ENCODE results near the gene AEBP1.
A peak's percentile ranks its signal among the peaks of the same experiment; 100 is the strongest.

Gene AEBP1

DNA sequence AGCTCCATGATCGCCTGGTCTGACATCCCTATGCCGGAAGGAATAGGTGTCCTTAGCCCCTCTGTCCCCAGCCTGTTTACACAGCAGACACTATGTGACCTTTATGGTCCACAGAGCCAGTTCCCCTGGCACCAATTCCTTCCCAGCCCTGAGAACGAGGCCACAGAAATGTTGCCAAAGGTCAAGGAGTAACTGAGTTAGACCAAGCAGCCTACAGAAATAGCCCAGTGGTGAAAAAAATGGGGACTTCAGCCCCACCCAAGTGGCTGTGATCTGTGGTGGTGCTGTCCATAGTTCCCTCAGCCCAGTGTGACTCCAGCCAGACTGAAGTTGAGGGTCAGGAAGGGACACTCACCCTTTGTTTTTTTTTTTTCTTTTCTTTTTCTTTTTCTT lies 41.2 kb upstream of the AEBP1 start:
- DNase-seq = no peak
- Mint-ChIP-seq H3K9me3 (no peaks in the 10 kb centered on the region), H3K36me3 (ENCODE audit: low read depth) (peaks cover 14% of the 10 kb centered on the region)

DNA sequence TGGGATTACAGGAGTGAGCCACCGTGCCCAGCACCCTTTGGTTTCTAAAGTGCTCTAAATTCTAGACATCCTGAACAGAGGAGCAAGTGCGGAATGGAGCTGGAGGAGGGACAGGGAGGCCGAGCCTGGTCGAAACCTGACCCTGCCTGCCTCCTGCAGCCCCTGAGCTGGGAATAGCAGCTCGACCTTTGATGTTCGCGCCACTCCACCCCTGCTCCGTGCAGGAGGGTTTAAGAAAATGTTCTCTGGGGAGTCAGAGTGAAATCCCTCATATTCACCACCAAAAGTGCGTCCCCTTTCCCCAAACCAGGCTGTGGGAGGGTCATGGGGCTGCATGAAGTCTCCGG lies 40.6 kb upstream of the AEBP1 start:
- Mint-ChIP-seq H3K9me3 (no peaks in the 10 kb centered on the region), H3K4me3 (peak overlapping the region; percentile 40), H3K36me3 (ENCODE audit: low read depth) (peaks cover 8% of the 10 kb centered on the region), H3K27me3 (ENCODE audit: low read depth, poor library complexity) (no peaks in the 10 kb centered on the region), H3K4me1 (peaks cover 53% of the 10 kb centered on the region), H3K27ac (no peak overlapping the region)
- TF ChIP-seq, protein P1, sequence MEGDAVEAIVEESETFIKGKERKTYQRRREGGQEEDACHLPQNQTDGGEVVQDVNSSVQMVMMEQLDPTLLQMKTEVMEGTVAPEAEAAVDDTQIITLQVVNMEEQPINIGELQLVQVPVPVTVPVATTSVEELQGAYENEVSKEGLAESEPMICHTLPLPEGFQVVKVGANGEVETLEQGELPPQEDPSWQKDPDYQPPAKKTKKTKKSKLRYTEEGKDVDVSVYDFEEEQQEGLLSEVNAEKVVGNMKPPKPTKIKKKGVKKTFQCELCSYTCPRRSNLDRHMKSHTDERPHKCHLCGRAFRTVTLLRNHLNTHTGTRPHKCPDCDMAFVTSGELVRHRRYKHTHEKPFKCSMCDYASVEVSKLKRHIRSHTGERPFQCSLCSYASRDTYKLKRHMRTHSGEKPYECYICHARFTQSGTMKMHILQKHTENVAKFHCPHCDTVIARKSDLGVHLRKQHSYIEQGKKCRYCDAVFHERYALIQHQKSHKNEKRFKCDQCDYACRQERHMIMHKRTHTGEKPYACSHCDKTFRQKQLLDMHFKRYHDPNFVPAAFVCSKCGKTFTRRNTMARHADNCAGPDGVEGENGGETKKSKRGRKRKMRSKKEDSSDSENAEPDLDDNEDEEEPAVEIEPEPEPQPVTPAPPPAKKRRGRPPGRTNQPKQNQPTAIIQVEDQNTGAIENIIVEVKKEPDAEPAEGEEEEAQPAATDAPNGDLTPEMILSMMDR (IDR thresholded peaks at IDR 0.05) = no peak
- peak; percentile 43 for DNase-seq

More for the DNA sequence above, 41.2 kb upstream of the AEBP1 start:
- TF ChIP-seq, protein P1 (IDR thresholded peaks at IDR 0.05) = no peak
- Mint-ChIP-seq H3K4me3 (no peak overlapping the region), H3K27ac (no peak overlapping the region), H3K4me1 (peaks cover 48% of the 10 kb centered on the region), H3K27me3 (ENCODE audit: low read depth, poor library complexity) (no peaks in the 10 kb centered on the region)

DNA sequence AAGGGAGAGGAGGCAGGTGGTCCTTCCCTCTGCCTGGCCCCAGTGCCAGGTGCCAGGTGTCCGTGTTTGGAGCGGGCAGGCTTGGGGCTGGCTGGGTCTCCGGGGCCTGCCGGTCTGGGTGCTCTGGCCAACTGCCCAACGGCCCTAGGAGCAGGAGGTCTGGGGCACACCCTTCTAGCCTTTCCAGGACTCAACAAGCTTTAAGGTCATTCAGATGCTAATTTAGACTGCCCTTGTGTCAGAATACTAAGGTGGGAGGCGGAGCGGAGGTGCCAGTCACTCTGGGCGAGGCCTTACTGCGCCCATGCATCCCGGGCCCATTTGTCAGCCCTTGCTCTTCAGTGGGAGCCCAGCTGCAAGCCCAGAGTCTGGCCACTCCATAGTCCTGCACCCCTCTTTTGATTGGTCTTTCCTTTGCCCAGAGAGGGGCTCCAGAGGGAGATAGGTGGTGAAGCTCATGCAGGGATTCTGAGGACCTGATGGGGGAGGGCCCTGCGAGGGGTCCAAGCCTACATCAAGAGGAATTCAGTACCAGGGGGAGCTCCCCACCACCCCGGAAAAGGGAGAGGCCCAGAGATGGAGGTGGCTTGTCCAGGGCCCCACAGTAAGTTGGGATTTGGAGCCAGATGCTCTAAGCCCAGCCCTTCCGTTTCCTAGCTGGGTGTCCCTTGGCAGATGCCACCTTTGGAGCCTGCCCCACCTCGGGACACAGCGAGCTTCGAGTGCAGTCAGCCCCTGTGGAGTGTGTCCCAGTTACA lies 40.1 kb upstream of the AEBP1 start:
- Mint-ChIP-seq H3K27ac (no peak overlapping the region), H3K9me3 (no peaks in the 10 kb centered on the region), H3K27me3 (ENCODE audit: low read depth, poor library complexity) (no peaks in the 10 kb centered on the region), H3K4me3 (peak overlapping the region; percentile 40), H3K36me3 (ENCODE audit: low read depth) (peaks cover 4% of the 10 kb centered on the region), H3K4me1 (peaks cover 53% of the 10 kb centered on the region)
- no peak for DNase-seq
- TF ChIP-seq, protein P1 (IDR thresholded peaks at IDR 0.05) = no peak

DNA sequence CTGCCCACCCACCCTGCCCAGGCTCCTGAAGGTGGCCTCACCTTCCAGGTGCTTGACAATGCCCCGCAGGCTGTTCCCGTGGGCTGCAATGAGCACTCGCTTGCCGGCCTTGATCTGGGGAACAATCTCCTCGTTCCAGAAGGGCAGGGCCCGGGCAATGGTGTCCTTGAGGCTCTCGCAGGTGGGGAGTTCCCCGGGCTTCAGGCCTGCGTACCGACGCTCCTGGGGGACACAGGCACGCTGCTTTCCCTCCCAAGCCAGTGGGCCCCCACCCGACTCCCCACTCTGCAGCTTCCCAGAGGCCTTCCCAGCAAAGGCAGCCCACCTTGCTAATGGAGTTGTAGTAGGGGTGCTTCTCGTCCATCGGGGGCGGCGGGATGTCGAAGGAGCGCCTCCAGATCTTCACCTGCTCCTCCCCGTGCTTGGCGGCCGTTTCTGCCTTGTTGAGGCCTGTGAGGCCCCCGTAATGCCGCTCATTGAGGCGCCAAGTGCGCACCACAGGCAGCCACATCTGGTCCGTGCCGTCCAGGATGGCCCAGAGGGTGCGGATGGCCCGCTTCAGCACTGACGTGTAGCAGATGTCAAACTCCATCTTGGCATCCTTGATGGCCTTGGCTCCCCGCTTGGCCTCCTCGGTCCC lies 39.2 kb upstream of the AEBP1 start:
- Mint-ChIP-seq H3K9me3 (no peaks in the 10 kb centered on the region), H3K36me3 (ENCODE audit: low read depth) (peaks cover 4% of the 10 kb centered on the region), H3K27ac (no peak overlapping the region), H3K27me3 (ENCODE audit: low read depth, poor library complexity) (no peaks in the 10 kb centered on the region), H3K4me3 (no peak overlapping the region), H3K4me1 (peaks cover 53% of the 10 kb centered on the region)
- DNase-seq = no peak
- TF ChIP-seq, protein P1 (IDR thresholded peaks at IDR 0.05) = no peak

DNA sequence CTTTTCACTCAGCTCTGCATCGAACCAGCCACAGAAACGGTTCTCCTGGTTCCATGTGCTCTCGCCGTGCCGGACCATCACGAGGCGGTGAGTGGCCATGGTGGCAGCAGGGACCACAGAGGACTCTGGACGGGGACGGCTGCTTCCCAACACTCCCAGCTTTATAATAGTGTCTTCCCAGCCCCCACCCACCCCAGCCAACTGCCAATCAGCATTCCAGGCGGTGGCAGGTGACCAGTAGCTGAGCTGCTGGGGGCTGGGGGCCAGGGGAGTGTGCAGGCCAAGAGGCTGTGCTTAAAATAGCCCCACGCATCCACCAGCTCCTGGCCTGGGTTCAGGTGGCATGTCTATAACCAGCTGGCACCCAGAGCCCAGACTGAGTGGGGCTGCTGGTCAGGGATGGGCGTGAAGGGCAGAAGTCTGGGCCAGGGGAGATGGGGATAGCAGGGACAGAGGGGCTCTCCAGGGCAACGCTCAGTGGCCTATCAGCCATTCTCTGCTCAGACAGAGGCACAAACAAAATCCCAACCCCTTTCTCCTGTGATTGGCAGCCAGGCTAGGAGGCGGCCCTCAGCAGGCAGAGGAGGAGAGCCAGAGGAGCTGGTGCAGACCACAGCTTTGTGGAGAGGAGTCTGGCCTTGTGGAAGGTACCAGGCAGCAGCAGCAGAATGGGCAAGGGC lies 38.6 kb upstream of the AEBP1 start, which contains the start of gene PGAM2:
Gene PGAM2, minus strand, starts transcription at position 137 of the 680 bp plus-strand sequence. Its CDS starts 38 bp downstream, at position 99.
- H3K36me3 Mint-ChIP-seq (ENCODE audit: low read depth) = peaks cover 4% of the 10 kb centered on the region
- no peak within 1 kb of the TSS for H3K4me3 Mint-ChIP-seq
- DNase-seq = no peak
- H3K9me3 Mint-ChIP-seq = no peaks in the 10 kb centered on the region
- peak within 1 kb of the TSS; percentile 89 for H3K27ac Mint-ChIP-seq
- TF ChIP-seq, protein P1 (IDR thresholded peaks at IDR 0.05) = no peak
- no peaks in the 10 kb centered on the region for H3K27me3 Mint-ChIP-seq (ENCODE audit: low read depth, poor library complexity)
- peaks cover 53% of the 10 kb centered on the region for H3K4me1 Mint-ChIP-seq

Data from nephron progenitor cell (in vitro differentiated cells).